Endothelial cell of umbilical vein (primary cell): ENCODE data around the gene ZNF598. TPM values are rescaled to one million over a fixed set of nuclear protein-coding genes. Genes with fewer than 3 reads are reported as not detected.

Source experiments
- BruUV-seq: library from RNA; stranded (reverse); fragments of 400-500 nt; replicated peaks from 2 replicates; lab custom pipeline; 2021; lab: Mats Ljungman, UMichigan
- CTCF ChIA-PET: fragments of 300-600, 350-600 bp; sonication (Branson Sonifier 250); formaldehyde crosslinking; loops from one replicate; lab custom pipeline; 2021; ENCODE audit warnings: antibody characterized with exemption, inconsistent platforms; lab: Charles Lee
- POLR2A ChIA-PET: fragments of 300-600, 350-600 bp; sonication (Branson Sonifier 250); formaldehyde crosslinking; loops from one replicate; lab custom pipeline; 2021; ENCODE audit warnings: antibody characterized with exemption, inconsistent platforms; lab: Charles Lee
- DNase-seq: peaks from one replicate; pipeline ENCODE4 v3.0.0-alpha.2; 2011; ENCODE audit warnings: low read depth, low spot score
- FAIRE-seq: peaks from 2 replicates; lab custom pipeline; 2011; peaks lifted over from hg19 to GRCh38; lab: Jason Lieb, UNC
- H2AFZ ChIP-seq: 2 replicates; pipeline ENCODE4 v1.6.0; 2012; ENCODE audit warnings: low read depth, low read length, control low read depth, inconsistent platforms
- H3K27ac ChIP-seq: 2 replicates; pipeline ENCODE4 v1.5.1; 2011; ENCODE audit warnings: low read depth, mild to moderate bottlenecking, control low read depth, low read length, moderate library complexity; ENCODE audit not compliant: insufficient read depth
- H3K27me3 ChIP-seq, 2 experiments: 2 replicates each; pipeline versions ENCODE4 v1.6.0 to v1.6.1; 2011; ENCODE audit warnings: low read length in 2 of 2, mixed read lengths in 1 of 2; ENCODE audit not compliant: control insufficient read depth in 2 of 2, insufficient read depth in 2 of 2
- H3K36me3 ChIP-seq, 2 experiments: 2 replicates in 1 of 2; 3 replicates in 1 of 2; pipeline ENCODE4 v1.5.1; 2011; ENCODE audit warnings: low read length in 2 of 2, mild to moderate bottlenecking in 1 of 2, moderate library complexity in 1 of 2; ENCODE audit not compliant: control insufficient read depth in 2 of 2, insufficient read depth in 2 of 2; ENCODE audit errors: extremely low read depth in 1 of 2
- H3K4me1 ChIP-seq: 3 replicates; pipeline ENCODE4 v1.5.1; 2011; ENCODE audit warnings: mild to moderate bottlenecking, low read length; ENCODE audit not compliant: control insufficient read depth, insufficient read depth; ENCODE audit errors: extremely low read depth
- H3K4me2 ChIP-seq: 2 replicates; pipeline ENCODE4 v1.6.1; 2011; ENCODE audit warnings: low read length, control low read depth, mixed read lengths; ENCODE audit not compliant: insufficient read depth
- H3K4me3 ChIP-seq, 3 experiments: fragments of 200-600 bp in 1 of 3; sonication (generic), shearing (Covaris generic) in 1 of 3; replicated peaks in 1 of 3; 2 replicates each; pipeline ENCODE4 v1.5.1; 2011 to 2016; ENCODE audit warnings: control low read depth in 3 of 3, low read length in 3 of 3, mild to moderate bottlenecking in 2 of 3, inconsistent platforms in 1 of 3, low read depth in 1 of 3, moderate library complexity in 1 of 3; ENCODE audit not compliant: insufficient read depth in 1 of 3
- H3K79me2 ChIP-seq: 2 replicates; pipeline ENCODE4 v1.6.0; 2012; ENCODE audit warnings: low read length, inconsistent platforms; ENCODE audit not compliant: control insufficient read depth, insufficient read depth
- H3K9ac ChIP-seq: replicated peaks from 2 replicates; pipeline ENCODE3; 2011; ENCODE audit warnings: low read length, control low read depth; ENCODE audit not compliant: insufficient read depth; ENCODE audit errors: extremely low read depth
- H3K9me1 ChIP-seq: replicated peaks from 3 replicates; pipeline ENCODE4 v1.6.0; 2011; ENCODE audit warnings: mild to moderate bottlenecking, low read length; ENCODE audit not compliant: control insufficient read depth, insufficient read depth; ENCODE audit errors: extremely low read depth
- H3K9me3 ChIP-seq: replicated peaks from 2 replicates; pipeline ENCODE4 v1.5.1; 2012; ENCODE audit warnings: low read length, inconsistent platforms; ENCODE audit not compliant: control insufficient read depth, insufficient read depth
- H4K20me1 ChIP-seq: replicated peaks from 2 replicates; pipeline ENCODE3; 2011; ENCODE audit warnings: mild to moderate bottlenecking, low read length; ENCODE audit not compliant: control insufficient read depth, insufficient read depth; ENCODE audit errors: extremely low read depth
- CTCF ChIP-seq, 2 donors: IDR thresholded peaks; 1 replicate in 1 of 2; 2 replicates in 1 of 2; pipeline ENCODE4 v1.5.1; 2011; ENCODE audit warnings: low read length in 2 of 2, mild to moderate bottlenecking in 2 of 2, moderate library complexity in 2 of 2, control low read depth in 1 of 2, inconsistent platforms in 1 of 2, low read depth in 1 of 2; ENCODE audit not compliant: insufficient read depth in 1 of 2; ENCODE audit errors: extremely low read depth in 1 of 2
- EZH2 ChIP-seq: IDR thresholded peaks from 2 replicates; pipeline ENCODE4 v1.6.1; 2012; ENCODE audit warnings: borderline replicate concordance, low read depth, mild to moderate bottlenecking, moderate library complexity, low read length, inconsistent platforms; ENCODE audit not compliant: severe bottlenecking
- FOS ChIP-seq: IDR thresholded peaks from 2 replicates; pipeline ENCODE4 v1.6.1; 2011; ENCODE audit warnings: mild to moderate bottlenecking, low read length, moderate library complexity, borderline replicate concordance; ENCODE audit not compliant: insufficient read depth
- GATA2 ChIP-seq: IDR thresholded peaks from 2 replicates; pipeline ENCODE4 v1.7.0; 2011; ENCODE audit warnings: low read depth, mild to moderate bottlenecking, moderate library complexity, mixed read lengths, low read length; ENCODE audit not compliant: insufficient read length, insufficient read depth
- JUN ChIP-seq: IDR thresholded peaks from 2 replicates; pipeline ENCODE4 v1.6.1; 2011; ENCODE audit warnings: borderline replicate concordance, low read depth; ENCODE audit not compliant: insufficient read length, insufficient read depth
- MAX ChIP-seq: IDR thresholded peaks from 2 replicates; pipeline ENCODE4 v1.6.1; 2011; ENCODE audit not compliant: insufficient read depth, insufficient read length
- MYC ChIP-seq: IDR thresholded peaks from one replicate; pipeline ENCODE4 v1.6.1; 2011; ENCODE audit warnings: mild to moderate bottlenecking, low read depth, low read length
- POLR2A ChIP-seq: IDR thresholded peaks from 2 replicates; pipeline ENCODE4 v1.6.1; 2012; ENCODE audit warnings: low read depth, mild to moderate bottlenecking, control low read depth, low read length
- POLR2AphosphoS5 ChIP-seq: IDR thresholded peaks from 2 replicates; pipeline ENCODE4 v1.6.1; 2012; ENCODE audit warnings: low read depth, mild to moderate bottlenecking, control low read depth, low read length, moderate library complexity; ENCODE audit not compliant: insufficient read depth
- dilution Hi-C: fragments of 300-500 bp; cut with MboI; formaldehyde crosslinking; loops from one replicate; pipeline ENCODE4 v1.15.0; 2019; ENCODE audit warnings: low sequenced_read_pairs; ENCODE audit not compliant: extremely low pct_ligation_motif_present
- intact Hi-C: fragments of 100-400 bp; cut with micrococcal nuclease; formaldehyde crosslinking; loops from one replicate; pipeline ENCODE4 v1.10.0; 2022
- polyA plus RNA-seq, 4 experiments: library from polyadenylated mRNA; depleted of rRNA in 3 of 4; stranded (reverse) in 3 of 4; unstranded in 1 of 4; fragments of >200 nt; gene quantifications; 2 replicates each; pipeline versions ENCODE4 v1.2.1 to v1.2.3, GENCODE V29; 2011 to 2012; ENCODE audit warnings: missing spikeins in 1 of 4
- total RNA-seq: library from RNA; stranded (reverse); gene quantifications from 2 replicates; pipeline ENCODE4 v1.2.3, GENCODE V29; 2021

The ZNF598 gene
- total and polyA plus RNA-seq, 2 donors (not counting 3 experiments of a cell fraction or from before 2014, with no cell fraction given) = 43.3 to 67.0 TPM

GRCh38 chr16:2016407-2016922 is 6.8 kb upstream of the ZNF598 start:
- DNase-seq (no peak), FAIRE-seq (no peak)
- no peak overlapping the region for H3K4me2 ChIP-seq
- H3K79me2 ChIP-seq = no peaks in the 10 kb centered on the region
- no peaks in the 10 kb centered on the region for H3K36me3 ChIP-seq
- no peak overlapping the region for H3K9ac ChIP-seq
- ChIA-PET POLR2A (no interaction called here), CTCF (interaction anchor here (0.8 to 8.9 kb wide), 8 partner anchors 9 to 130 kb away, joined by 3 to 137 read pairs (median 4); no protein-coding TSS in a partner anchor)
- dilution Hi-C loops (no loop called here), intact Hi-C loops (no loop called here)
- no peak overlapping the region for H3K27ac ChIP-seq
- H3K9me1 ChIP-seq = no peaks in the 10 kb centered on the region
- no peaks in the 10 kb centered on the region for H4K20me1 ChIP-seq
- no peaks in the 10 kb centered on the region for H3K9me3 ChIP-seq
- BruUV-seq = no TSS peak
- peaks cover 6% of the 10 kb centered on the region for H3K4me1 ChIP-seq
- peaks cover 4 to 11% of the 10 kb centered on the region in 2 experiments for H3K27me3 ChIP-seq
- no peak for TF ChIP-seq POLR2AphosphoS5
- TF ChIP-seq CTCF (IDR thresholded peaks at IDR 0.05; ENCODE audit: extremely low read depth in 1 of 2, insufficient read depth in 1 of 2, low read depth in 1 of 2, low read length in 2 of 2) = peak; percentile 55 to 66
- no peak overlapping the region for H3K4me3 ChIP-seq
- H2AFZ ChIP-seq = no peak overlapping the region

GRCh38 chr16:2015947-2016208 is 6.3 kb upstream of the ZNF598 start:
- Histone ChIP-seq H3K4me2 (no peak overlapping the region), H3K79me2 (no peaks in the 10 kb centered on the region), H2AFZ (no peak overlapping the region), H3K27me3 (peaks cover 4 to 11% of the 10 kb centered on the region in 2 experiments), H3K9me1 (no peaks in the 10 kb centered on the region), H3K4me1 (peaks cover 6% of the 10 kb centered on the region), H4K20me1 (no peaks in the 10 kb centered on the region), H3K9ac (no peak overlapping the region), H3K9me3 (no peaks in the 10 kb centered on the region), H3K4me3 (no peak overlapping the region), H3K36me3 (no peaks in the 10 kb centered on the region), H3K27ac (no peak overlapping the region)
- DNase-seq (no peak), FAIRE-seq (no peak)
- ChIA-PET POLR2A (no interaction called here), CTCF (interaction anchor here (0.8 to 8.9 kb wide), 9 partner anchors 8 to 131 kb away, joined by 3 to 137 read pairs (median 4); no protein-coding TSS in a partner anchor)
- dilution Hi-C loops = no loop called here
- TF ChIP-seq CTCF (IDR thresholded peaks at IDR 0.05; ENCODE audit: extremely low read depth in 1 of 2, insufficient read depth in 1 of 2, low read depth in 1 of 2, low read length in 2 of 2) (no peak), POLR2AphosphoS5 (no peak), JUN (no peak), EZH2 (no peak), MYC (no peak), MAX (no peak), FOS (no peak), GATA2 (no peak), POLR2A (no peak)
- BruUV-seq = no TSS peak
- intact Hi-C loops = no loop called here
